Measurements from ENCODE around the gene MICAL3.
"Not testable (repeated sequence)": the region's sequence is repeated elsewhere in the genome, so short reads cannot be mapped to it uniquely, and the experiment has no call there.

MICAL3 gene

DNA sequence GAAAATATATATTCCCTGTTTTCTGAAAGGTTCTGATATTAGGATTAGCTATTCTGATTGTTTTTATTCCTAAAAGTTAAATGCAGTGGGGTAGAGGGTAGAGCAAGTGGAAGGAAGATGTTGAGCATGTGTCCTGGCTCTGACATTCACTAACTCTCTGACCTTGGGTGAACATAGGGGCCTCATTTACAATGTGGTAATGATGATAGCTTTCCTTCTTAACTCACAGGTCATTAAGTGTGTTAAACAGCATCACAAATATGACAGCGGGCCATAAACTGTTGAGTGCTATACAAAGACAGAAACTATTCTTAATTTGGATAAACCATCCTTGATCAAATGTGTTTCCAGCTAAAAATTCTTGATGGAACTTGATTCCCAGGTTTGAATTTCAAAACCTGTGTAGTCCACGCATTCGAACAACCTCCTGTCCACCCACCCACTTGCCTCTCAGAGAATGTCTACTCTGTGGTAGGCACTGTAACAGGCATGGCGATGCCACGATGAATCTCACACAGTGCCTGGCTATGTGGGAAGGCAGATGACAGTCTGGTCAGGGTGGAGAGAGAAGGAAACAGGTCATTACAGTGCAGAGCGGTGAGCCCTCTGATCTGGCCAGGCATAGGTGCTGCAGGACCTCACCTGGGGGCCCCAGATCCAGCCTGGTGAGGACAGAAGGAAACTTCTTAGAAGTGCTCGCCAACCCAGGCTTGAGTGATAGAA lies 34.2 kb upstream of the MICAL3 start:
- DNase-seq, result no peak

DNA sequence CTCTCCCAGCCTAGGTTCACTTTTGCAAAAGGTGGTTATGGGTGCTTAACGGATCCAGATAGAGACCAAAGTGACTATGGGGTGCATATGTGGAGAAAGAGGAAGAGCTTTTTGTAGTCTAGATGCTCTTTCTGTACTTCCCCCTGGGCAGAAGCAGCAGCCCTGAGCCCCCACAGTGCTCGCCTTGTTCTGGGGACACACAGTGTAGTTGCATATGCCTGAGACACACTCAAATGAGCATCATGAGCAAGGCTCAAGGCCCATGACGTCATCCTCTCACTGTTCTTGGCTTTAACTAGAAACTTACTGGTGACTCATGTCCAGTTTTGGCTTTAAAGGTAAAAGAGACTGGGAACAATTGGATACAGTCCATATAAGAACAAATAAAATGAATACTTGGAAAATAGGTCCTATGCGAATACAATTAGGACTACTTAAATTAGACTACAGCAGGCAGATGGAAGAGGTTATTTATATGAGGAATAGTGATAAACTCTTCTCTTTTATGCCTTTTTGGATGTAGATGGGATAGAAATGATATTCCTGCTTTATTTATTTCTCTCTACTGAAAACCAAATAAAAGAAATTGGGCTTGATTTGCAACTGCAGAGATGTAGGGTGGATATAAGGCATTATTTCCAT lies 33.3 kb upstream of the MICAL3 start:
- DNase-seq, result peak; percentile 43

DNA sequence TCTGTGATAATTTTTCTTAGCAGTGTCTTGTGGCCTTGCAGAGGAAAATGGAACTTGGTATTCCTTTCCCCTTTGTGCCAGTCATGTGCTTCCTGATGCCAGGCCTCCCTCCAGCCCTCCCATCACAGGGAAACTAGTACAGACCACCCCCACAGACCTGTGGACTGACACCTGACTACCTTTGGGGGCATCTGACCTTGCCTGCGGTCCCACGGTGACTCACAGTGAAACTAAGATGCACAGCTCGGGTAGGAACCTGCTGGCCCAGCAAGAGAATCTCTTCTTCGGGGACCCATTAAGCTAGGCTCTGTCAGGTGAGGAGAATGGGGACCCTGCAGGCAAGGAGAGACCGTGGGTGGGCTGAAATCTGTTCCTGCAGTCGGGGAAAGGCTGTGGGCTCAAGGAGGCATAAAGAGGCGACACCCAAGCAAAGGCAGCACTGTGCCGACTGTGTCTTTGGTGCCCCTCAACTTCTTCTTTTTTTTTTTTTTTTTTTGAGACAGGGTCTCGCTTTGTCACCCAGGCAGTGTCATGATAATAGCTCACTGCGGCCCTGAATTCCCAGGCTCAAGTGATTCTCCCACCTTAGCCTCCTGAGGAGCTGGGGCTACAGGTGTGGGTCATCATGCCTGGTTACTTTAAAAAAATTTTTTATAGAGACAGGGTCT lies 32.6 kb upstream of the MICAL3 start:
- no peak for DNase-seq

DNA sequence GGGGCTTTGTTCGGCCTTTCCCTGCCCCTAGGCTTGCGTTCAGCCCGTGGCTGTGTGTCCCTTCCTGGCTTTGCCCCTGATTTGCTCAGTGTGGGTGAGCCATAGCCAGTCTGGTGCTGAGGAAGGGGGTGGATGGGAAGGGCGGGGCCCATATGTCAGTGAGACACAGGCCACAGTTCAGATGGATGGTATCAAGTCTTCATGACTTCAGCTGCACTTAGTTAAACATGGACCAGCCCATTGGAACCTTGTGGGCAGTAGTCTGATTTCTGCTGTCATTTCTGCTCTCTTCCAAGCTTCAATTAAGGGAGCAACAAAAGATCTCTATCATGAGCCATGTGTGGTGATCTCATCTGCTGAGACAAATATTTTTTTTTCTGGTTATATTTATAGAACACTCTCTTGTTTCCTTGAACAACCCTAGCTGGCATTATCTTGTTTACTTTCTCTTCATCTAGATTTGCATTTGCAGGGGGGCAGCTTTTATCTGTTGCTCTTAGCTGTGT lies 31.9 kb upstream of the MICAL3 start:
- peak; percentile 62 for DNase-seq

DNA sequence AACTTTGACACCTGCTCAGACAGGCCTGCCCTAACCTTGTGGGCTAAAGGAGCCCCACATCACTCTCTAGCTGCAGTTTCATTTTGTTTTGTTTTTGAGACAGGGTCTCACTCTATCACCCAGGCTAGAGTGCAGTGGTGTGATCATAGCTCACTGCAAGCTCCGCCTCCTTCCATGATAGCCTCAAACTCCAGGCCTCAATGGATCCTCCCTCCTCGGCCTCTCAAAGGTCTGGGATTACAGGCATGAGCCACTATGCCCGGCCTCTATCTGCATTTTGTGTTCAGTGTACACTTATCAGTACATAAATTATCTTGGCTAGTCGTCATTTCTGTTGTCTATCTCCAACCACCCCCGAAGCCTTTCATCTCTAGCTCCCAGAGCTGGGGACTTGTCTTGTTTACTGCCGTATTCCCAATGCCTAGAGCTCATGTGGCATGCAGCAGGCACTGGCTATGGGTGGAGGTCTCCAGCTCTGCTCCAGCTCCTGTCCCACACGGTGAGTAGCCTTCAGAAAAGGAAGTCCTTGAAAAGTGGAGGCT lies 31.3 kb upstream of the MICAL3 start:
- no peak for DNase-seq

DNA sequence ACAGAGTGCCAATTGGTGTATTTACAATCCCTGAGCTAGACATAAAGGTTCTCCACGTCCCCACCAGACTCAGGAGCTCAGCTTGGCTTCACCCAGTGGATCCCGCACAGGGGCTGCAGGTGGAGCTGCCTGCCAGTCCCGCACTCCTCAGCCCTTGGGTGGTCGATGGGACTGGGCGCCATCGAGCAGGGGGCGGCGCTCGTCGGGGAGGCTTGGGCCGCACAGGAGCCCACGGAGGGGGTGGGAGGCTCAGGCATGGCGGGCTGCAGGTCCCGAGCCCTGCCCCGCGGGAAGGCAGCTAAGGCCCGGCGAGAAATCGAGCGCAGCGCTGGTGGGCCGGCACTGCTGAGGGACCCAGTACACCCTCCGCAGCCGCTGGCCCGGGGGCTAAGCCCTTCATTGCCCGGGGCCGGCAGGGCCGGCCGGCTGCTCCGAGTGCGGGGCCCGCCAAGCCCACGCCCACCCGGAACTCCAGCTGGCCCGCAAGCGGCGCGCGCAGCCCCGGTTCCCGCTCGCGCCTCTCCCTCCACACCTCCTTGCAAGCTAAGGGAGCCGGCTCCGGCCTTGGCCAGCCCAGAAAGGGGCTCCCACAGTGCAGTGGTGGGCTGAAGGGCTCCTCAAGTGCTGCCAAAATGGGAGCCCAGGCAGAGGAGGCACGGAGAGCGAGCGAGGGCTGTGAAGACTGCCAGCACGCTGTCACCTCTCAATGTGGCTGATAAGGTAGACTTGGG lies 29.0 kb upstream of the MICAL3 start:
- not testable (repeated sequence) for DNase-seq

DNA sequence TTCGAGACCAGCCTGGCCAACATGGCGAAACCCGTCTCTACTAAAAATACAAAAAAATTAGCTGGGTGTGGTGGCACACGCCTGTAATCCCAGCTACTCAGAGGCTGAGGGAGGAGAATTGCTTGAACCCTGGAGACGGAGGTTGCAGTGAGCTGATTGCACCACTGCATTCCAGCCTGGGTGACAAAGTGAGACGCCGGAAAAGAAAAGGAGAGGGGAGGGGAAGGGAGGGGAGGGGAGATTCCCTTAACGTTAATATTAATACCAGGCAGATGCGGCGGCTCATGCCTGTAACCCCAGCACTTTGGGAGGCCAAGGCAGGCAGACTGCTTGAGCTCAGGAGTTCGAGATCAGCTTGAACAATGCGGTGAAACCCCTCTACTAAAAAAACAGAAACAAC lies 26.8 kb upstream of the MICAL3 start:
- DNase-seq, result not testable (repeated sequence)

DNA sequence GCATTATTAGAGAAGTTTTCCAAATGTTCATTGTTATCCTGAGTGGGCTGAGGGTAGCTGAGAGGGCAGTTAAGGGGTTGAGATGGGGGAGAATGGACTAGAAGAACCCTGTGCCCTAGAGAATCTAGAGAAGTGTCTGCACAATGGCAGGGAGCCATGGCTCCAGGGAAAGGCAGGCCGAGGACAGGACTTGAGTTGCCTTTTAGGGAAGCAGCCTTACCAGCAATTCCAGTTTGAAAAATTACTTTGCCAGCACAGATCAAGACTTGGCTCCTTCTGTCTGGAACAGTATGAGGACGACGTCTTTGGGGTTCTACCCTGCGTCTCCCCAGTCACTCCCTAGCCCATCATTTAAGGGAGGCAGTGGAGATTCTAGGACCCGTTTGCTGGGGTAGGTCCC lies 25.7 kb upstream of the MICAL3 start:
- DNase-seq, result no peak

DNA sequence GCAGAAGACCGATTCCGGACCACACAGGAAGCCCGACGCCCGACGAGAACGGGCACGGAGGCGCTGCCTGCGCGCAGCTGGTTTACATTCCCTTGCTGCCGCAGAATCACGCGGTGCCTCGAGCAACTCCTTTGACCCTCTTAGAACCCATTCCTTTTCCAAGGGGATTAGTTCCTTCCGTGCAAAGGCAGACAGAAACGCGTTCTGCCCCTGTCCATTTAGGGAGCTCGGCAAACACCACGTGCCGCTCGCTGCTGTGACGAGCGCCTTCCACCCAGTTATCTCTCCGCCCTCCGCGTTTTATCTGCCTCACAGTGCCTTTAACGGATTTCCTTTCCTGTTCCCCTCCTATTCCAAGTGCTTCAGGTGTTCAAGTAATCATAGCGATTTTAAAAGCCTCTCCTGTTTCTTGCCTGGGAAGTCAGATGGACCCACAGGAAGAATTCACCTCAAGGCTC lies 24.1 kb upstream of the MICAL3 start:
- DNase-seq, result no peak

DNA sequence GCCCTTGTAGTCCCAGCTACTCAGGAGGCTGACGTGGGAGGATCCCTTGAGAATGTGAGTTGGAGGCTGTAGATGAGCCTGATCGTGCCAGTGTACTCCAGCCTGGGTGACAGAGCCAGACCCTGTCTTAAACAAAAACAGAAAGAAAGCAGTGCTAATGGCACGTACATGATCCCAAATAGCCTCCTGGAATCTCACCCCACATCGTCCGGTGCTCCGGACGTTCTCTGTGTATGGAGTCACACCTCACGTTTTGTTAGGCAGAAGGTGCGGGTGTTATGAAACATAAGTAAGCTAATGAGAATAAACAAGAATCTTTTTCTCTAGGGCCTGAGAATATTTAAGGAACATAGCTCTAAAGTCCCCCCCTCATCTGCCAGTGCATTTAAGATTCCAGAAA lies 23.7 kb upstream of the MICAL3 start:
- DNase-seq, result no peak

DNA sequence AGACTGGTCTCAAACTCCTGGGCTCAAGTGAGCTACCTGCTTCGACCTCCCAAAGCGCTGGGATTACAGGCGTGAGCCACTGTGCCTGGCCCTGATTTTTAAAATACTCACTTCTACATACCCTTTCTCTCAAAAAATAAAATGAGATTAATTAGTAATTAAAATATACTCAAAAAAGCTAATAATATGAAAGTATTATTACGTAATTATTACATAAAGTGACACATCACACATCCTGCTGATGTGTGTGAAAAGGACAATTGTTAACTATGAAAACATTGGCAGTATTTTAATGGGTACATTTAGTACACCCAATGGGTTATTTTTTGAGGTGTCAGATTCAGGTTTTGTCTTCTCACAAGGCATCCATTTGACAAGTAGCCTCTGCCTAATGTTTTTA lies 21.4 kb upstream of the MICAL3 start:
- DNase-seq, result no peak

DNA sequence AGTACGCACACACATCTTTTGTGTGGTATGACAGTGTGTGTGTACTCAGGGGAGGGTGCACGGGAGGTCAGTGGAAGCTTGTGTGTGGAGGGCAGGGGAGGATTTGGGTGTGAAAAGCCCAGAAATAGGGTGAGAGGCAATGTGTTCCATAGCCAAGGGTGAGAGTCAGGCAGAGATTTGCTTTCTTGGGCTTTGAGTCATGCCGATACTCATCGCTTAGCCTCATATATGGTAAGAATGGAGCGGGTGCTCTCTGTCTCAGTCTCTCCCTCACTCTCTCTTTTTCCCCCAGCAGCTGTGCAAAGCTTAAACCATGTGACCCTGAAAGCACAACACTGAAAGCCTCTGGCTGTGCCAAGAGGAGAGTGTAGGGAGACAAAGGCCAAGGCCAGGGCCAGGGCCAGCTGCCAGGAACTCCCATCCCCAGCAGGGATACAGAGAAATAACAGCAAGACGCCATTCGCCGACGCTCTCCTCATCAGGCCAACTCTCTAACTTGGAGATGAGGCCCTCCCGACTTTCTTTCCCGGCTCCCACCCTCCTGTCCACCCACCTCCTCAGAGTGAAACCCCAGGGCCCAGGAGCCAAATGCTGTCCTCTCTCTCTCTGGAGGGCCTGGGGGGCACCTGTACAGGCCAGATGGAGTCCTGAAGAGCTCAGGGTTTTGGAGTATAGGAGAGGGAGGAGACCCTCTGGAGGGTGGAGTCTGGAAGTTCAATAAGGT lies 20.3 kb upstream of the MICAL3 start:
- DNase-seq, result peak; percentile 88

DNA sequence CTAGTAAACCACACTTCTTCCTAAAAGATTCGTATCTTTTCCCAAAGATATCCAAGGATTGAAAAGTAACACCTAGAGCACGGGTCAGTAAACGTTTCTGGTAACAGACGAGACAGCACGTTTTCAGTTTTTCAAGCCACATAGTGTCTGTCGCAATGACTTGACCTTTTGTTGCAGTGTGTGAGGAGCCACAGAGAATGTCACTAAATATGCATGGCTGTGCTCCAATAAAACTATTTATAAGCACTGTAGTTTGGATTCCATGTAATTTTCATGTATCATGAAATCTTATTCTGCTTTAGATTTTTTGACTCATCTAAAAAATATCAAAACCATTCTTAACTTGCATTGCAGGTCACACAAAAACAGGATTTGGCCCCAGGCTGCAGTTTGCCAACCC lies 18.3 kb upstream of the MICAL3 start:
- DNase-seq, result no peak

DNA sequence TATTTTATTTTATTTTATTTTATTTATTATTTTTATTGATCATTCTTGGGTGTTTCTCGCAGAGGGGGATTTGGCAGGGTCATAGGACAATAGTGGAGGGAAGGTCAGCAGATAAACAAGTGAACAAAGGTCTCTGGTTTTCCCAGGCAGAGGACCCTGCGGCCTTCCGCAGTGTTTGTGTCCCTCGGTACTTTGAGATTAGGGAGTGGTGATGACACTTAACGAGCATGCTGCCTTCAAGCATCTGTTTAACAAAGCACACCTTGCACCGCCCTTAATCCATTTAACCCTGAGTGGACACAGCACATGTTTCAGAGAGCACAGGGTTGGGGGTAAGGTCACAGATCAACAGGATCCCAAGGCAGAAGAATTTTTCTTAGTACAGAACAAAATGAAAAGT lies 16.5 kb upstream of the MICAL3 start:
- not testable (repeated sequence) for DNase-seq

DNA sequence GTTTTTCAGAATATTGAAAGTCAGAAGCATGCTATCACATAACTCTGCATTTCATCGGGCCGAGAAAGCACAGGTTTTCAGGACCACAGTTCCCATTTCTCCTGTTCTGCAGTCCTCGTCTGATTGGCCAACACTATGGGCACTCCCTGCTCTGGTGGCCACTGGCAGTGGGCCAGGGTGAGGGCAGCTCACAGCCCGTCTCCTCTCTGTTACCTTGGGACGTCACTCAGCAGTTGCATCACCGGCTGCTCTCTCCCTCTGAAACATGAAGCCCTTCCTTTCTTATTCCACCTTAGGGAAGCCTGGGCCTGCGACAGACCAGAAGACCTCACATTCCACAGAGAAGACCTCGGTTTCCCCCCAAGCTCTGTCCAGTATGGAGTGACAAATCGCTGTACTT lies 11.4 kb upstream of the MICAL3 start:
- DNase-seq, result peak; percentile 49

DNA sequence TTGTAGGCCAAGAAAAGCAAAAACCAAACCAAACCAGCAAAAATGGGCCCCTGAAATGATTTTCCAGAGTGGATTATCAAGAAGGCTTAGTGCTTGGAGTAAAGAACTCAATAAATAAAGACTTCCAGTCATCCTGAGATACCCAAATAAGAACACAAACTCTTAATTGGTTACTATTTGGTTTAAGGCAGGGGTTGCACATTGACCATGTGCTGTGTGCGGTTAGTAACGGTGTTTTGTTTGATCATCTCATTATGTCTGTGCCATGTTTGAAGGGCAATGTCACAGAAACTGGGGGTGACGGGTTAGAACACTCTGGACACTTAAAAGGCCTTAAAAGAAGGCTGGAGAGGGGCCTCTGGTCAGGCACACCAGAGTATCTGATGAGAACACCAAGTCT lies 9.7 kb upstream of the MICAL3 start:
- no peak for DNase-seq

DNA sequence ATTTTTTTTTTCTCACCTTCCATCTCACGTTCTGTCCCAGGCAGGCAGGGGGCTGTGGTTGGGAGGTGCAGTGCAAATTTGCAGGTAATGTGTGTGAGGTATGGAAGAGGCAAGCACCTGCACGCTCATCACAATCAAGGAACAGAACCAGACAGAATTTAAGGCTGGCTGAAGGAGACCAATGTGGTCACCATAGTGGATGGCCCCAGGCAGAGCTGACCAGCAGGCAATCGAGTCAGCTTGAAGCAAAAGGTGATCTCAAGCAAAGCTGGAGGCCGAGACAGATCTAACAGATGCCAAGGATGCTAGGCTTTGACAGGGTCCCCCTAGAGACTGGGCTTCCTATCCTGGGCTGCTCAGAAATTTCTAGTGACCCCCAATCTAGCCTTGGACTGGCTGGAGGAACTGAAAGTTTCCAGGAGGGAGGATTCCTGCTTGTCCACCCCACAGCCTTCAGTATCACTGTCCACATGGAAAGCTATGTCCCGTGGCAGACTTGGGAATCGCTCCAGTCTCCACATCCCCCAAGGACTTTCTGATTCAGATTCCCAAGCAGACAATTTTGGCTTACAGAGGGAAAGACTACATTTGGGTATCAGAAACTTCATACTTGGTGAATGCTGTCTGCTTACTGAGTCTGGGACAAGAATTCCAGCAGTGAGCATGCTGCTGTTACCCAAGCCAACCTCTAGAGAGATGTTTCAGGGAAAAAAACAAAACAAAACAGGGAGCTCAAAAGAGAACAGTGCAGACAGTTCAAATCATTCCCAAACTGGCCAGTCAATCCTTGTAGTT lies 9.0 kb upstream of the MICAL3 start:
- no peak for DNase-seq

DNA sequence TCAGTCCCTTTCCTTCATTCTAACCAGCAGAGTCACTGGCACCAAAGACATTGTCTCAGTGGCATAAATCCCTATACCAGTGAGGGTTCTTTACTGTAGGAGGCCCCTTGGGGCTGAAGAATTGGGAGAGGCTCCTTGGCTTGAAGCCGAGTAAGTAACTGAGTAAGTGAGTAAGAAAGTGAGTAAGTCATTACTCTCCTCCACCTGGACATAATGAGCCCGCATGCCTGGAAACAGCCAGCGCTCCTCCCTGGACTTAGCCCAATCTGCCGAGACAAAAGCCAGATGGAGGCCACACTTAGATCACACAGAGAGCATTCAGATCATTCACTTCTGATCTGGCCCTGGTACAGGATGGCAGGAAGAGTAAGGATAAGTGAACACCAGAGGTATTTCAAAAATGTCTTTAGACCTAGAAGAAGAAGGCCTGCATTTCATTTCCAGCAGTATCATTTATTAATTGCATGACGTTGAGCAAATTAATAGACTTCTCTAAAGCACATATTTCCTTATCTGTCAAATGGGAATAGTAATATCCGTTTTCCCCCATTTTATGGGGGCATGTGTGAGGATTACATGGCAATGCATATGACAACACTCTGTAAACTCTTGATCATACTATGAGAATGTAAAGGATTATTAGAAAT lies 8.2 kb upstream of the MICAL3 start:
- DNase-seq, result peak; percentile 70

DNA sequence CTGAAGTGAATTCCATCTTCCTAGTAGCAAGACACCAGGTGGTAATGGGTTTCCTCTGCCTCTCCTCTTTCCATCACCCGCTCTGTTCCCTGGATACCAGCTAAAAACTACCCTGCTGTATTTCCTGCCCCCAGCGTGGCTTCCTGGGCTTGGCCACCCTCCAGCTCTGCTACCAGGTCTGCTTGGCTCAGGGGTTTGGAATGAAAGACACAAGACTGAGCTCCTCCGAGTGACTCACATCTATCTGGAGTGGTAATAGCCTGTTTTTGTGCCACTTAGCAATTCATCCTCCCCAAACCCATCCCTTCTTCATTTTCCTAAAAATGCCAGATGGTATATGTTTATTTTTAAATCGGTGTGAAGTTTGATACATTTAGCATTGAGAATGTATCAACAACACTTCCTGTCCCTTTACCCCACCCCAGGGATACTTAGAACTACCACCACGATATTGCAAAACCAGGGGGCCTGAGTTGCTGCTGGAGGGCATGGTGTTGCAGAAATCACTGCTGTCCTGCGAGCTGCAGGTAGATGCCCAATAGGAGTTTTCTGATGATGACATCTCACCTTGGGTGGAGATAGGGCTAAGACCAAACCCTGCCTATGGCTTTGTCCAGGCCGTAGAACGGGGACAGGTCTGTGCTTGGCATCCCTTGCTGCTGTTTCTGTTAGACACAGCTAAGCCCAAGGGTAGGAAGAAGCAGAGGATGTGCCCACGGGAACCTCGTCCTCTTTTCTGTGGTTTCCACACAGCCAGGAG lies 7.5 kb upstream of the MICAL3 start:
- DNase-seq, result peak; percentile 94

DNA sequence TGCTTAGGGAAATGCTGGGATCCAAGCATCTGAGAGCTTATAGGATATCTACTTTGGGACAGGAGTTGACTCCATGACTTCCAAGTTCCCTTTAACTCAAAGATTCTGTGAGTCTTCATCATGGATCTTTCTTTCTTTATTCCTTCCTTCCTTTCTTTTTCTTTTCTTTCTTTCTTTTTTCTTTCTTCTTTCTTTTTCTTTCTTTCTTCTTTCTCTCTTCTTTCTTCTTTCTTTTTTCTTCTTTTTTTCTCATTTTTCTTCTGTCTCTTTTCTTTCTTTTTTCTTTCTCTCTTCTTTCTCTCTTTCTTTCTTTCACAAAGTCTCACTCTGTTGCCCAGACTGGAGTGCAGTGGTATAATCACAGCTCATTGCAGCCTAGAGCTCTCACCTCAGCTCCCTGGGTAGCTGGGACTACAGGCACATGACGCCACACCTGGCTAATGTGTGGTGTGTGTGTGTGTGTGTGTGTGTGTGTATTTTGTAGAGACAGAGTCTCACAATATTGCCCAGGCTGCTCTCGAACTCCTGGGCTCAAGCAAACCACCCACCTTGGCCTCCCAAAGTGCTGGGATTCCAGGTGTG lies 5.4 kb upstream of the MICAL3 start:
- DNase-seq, result no peak
